Endothelial cell (in vitro differentiated cells): ENCODE results near the gene ZNF232. TPM values are rescaled to one million over a fixed set of nuclear protein-coding genes. Genes with fewer than 3 reads are reported as not detected.
"Not testable (repeated sequence)": the region's sequence is repeated elsewhere in the genome, so short reads cannot be mapped to it uniquely, and the experiment has no call there.

Experiments used
- DNase-seq: peaks from one replicate; pipeline ENCODE4 v3.0.0; 2021; ENCODE audit warnings: low spot score
- H3K27ac Mint-ChIP-seq: one replicate; pipeline ENCODE4 v1.8.0; 2021; ENCODE audit warnings: mixed read lengths, inconsistent platforms; ENCODE audit not compliant: unreplicated experiment
- H3K27me3 Mint-ChIP-seq: one replicate; pipeline ENCODE4 v1.8.0; 2021; ENCODE audit warnings: mild to moderate bottlenecking, moderate library complexity, mixed read lengths, inconsistent platforms; ENCODE audit not compliant: unreplicated experiment
- H3K36me3 Mint-ChIP-seq: one replicate; pipeline ENCODE4 v1.8.0; 2021; ENCODE audit warnings: mild to moderate bottlenecking, low read depth, mixed read lengths, inconsistent platforms; ENCODE audit not compliant: unreplicated experiment
- H3K4me1 Mint-ChIP-seq: one replicate; pipeline ENCODE4 v1.8.0; 2021; ENCODE audit warnings: mild to moderate bottlenecking, mixed read lengths, inconsistent platforms; ENCODE audit not compliant: unreplicated experiment
- H3K4me3 Mint-ChIP-seq: one replicate; pipeline ENCODE4 v1.8.0; 2021; ENCODE audit warnings: mild to moderate bottlenecking, mixed read lengths, inconsistent platforms; ENCODE audit not compliant: unreplicated experiment
- H3K9me3 Mint-ChIP-seq: one replicate; pipeline ENCODE4 v1.8.0; 2021; ENCODE audit warnings: mixed read lengths, inconsistent platforms; ENCODE audit not compliant: unreplicated experiment
- long read RNA-seq: library from polyadenylated mRNA; unstranded; transcript quantifications from one replicate; pipeline ENCODE4 v2.0.0, GENCODE V29; 2020; ENCODE audit not compliant: unreplicated experiment
- total RNA-seq: library from RNA; stranded (reverse); fragmentation: NEBNext Ultra II Directional; extraction: Animal tissue kit (Norgen Biotek cat#: 25700); gene quantifications from one replicate; pipeline ENCODE4 v1.2.1, GENCODE V29; 2021; ENCODE audit not compliant: unreplicated experiment
- TF ChIP-seq, protein P1 (sequence below): fragments of 200-600 bp; sonication (generic); IDR thresholded peaks from one replicate; pipeline ENCODE4 v1.5.0; 2021; ENCODE audit warnings: antibody characterized with exemption; ENCODE audit not compliant: unreplicated experiment

Gene ZNF232
- 43.0 TPM for total RNA-seq
- long read RNA-seq, partial matches to known transcripts: 4 of 18 reads
- long read RNA-seq, other reads (novel, unspliced or antisense): 14 of 18 reads

DNA sequence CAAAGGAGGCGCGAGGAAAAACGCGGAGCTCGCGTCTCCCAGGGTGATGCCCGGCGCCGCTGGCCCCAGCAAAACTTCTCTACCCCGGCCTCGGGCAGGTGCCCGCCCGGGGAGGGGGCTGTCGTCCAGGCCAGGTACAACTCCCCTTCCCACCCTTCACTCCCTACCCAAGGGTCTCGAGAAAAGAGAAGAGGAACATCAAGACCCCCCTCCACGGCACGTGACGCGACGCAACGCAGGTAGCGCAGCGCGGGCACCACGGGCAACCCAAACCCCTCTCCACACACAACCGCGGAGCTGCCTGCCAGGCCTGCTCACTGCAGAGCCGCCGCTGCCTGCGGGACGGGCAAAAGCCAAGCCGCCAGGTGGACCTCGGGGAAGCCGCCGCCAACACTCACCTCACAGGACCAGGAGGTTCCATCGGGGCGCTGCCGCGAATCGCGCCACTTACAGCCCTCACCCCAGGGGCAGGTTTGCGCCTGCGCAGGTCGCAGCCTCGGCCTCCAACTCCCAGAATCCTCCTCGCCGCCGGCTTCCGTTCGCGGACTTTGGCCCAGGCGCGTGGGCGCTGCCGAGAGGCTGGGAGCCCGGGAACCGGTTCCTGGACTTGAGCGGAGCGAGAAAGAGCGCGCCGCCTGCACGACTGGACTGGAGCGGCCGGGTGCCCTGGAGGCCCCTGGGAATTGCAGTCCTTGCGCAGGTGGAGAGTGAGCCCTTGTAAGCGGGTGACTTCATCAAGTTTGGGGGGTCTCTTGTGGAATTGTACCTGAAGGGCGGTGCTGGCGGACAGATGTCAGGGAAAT lies at the start of gene ZNF232:
TSS of gene ZNF232 (minus strand) at position 477 of the 803 bp plus-strand sequence. CDS start at position 421, 56 bp downstream.
- TF ChIP-seq, protein P1, sequence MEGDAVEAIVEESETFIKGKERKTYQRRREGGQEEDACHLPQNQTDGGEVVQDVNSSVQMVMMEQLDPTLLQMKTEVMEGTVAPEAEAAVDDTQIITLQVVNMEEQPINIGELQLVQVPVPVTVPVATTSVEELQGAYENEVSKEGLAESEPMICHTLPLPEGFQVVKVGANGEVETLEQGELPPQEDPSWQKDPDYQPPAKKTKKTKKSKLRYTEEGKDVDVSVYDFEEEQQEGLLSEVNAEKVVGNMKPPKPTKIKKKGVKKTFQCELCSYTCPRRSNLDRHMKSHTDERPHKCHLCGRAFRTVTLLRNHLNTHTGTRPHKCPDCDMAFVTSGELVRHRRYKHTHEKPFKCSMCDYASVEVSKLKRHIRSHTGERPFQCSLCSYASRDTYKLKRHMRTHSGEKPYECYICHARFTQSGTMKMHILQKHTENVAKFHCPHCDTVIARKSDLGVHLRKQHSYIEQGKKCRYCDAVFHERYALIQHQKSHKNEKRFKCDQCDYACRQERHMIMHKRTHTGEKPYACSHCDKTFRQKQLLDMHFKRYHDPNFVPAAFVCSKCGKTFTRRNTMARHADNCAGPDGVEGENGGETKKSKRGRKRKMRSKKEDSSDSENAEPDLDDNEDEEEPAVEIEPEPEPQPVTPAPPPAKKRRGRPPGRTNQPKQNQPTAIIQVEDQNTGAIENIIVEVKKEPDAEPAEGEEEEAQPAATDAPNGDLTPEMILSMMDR: no peak
- Mint-ChIP-seq H3K36me3 (peaks cover 35% of the 10 kb centered on the region), H3K27ac (peak within 1 kb of the TSS; percentile 92), H3K4me3 (peak within 1 kb of the TSS; percentile 93), H3K27me3 (peaks cover 5% of the 10 kb centered on the region), H3K9me3 (no peaks in the 10 kb centered on the region), H3K4me1 (peaks cover 8% of the 10 kb centered on the region)
- DNase-seq: peak; percentile 96

DNA sequence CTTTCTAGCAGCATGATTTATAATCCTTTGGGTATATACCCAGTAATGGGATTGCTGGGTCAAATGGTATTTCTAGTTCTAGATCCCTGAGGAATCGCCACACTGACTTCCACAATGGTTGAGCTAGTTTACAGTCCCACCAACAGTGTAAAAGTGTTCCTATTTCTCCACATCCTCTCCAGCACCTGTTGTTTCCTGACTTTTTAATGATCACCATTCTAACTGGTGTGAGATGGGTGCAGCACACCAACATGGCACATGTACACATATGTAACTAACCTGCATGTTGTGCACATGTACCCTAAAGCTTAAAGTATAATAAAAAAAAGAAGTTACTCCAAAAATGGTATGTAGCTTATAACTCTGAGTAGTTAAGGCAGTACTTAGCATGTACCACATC lies 49.0 kb upstream of the ZNF232 start:
- not testable (repeated sequence) for H3K36me3 Mint-ChIP-seq, H3K9me3 Mint-ChIP-seq, H3K4me3 Mint-ChIP-seq, H3K4me1 Mint-ChIP-seq, DNase-seq, H3K27ac Mint-ChIP-seq, H3K27me3 Mint-ChIP-seq

DNA sequence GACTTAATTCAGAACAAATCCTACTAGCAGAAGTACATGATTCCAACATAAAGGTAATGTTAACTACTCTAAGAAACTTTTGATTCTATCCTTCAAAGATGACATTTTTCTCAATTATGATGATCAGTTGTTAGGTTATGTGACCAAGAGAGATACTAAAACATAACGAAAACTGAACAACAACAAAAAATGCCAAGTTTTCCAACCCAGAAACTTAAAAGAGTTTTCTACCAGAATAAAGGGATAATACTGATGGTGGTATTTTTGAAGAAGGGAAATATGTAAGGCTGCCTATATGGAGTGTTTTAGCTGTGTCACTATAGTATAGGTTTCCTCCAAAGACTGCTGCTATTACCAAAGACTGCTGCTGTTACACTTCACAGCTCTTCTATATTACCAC lies 34.4 kb upstream of the ZNF232 start:
- H3K27me3 Mint-ChIP-seq, H3K36me3 Mint-ChIP-seq, DNase-seq, H3K4me1 Mint-ChIP-seq, H3K4me3 Mint-ChIP-seq, H3K27ac Mint-ChIP-seq, H3K9me3 Mint-ChIP-seq: not testable (repeated sequence)

DNA sequence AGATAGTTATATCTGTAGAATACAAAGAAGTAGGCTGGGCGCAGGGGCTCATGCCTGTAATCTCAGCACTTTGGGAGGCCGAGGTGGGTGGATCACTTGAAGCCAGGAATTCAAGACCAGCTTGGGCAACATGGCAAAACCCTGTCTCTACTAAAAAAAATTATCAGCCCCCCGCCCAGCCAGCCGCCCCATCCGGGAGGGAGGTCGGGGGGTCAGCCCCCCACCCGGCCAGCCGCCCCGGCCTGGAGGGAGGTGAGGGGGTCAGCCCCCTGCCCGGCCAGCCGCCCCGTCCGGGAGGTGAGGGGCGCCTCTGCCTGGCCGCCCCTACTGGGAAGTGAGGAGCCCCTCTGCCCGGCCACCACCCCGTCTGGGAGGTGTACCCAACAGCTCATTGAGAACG lies 31.2 kb upstream of the ZNF232 start:
- H3K9me3 Mint-ChIP-seq, H3K36me3 Mint-ChIP-seq, H3K27me3 Mint-ChIP-seq, DNase-seq, H3K4me3 Mint-ChIP-seq, H3K4me1 Mint-ChIP-seq, H3K27ac Mint-ChIP-seq: not testable (repeated sequence)

DNA sequence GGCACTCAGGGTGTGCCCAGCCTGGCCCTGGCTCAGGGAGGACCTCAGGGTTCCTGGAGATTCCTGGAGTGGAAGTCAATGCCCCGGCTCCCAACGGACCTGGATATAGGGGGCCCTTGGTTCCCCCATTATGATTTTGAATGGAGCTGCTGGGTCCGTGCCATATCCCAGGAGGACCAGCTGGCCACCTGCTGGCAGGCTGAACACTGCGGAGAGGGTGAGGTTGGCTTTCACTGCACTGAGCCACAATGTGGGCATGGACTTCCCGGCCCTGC lies 27.7 kb upstream of the ZNF232 start:
- Mint-ChIP-seq H3K36me3 (peaks cover 6% of the 10 kb centered on the region), H3K27ac (no peak overlapping the region), H3K4me3 (no peak overlapping the region), H3K27me3 (peaks cover 4% of the 10 kb centered on the region), H3K9me3 (no peaks in the 10 kb centered on the region), H3K4me1 (no peaks in the 10 kb centered on the region)
- TF ChIP-seq, protein P1: no peak
- DNase-seq: no peak

DNA sequence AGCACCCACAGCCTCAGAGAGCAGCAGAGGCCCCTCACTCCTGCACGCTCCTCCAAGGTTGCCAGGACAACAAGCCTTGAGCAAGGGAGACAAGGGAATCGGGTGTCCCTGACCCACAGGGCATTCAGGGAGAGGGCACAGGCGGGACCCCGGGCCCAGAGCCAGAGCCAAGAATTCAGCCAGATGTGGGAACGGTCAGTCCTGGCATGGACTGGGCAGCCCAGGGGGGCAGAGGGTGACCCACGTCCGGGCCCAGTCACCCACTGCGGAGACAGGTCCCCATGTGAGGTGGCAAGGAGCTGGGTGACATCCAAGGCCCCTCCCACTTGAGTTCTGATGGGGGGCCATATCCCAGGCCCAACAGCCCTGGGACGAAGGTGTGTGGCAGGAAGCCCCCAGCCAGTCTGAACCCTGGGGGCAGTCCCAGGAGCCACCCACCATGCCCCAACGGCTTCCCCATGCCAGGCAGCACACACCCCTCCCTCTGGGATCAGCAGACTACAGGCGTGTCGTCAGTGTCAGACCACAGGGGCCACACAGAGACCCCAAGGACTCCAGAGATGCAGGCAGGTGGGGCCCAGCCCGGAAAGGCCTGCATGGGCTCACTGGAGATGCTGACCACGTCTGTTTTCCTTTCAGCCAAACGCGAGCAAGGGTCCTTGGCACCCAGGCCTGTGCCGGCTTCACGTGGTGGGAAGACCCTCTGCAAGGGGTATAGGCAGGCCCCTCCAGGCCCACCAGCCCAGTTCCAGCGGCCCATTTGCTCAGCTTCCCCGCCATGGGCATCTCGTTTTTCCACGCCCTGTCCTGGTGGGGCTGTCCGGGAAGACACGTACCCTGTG lies 27.2 kb upstream of the ZNF232 start:
- no peak for DNase-seq
- Mint-ChIP-seq H3K27ac (no peak overlapping the region), H3K27me3 (peaks cover 5% of the 10 kb centered on the region), H3K4me3 (no peak overlapping the region), H3K9me3 (no peaks in the 10 kb centered on the region), H3K36me3 (peaks cover 6% of the 10 kb centered on the region), H3K4me1 (no peaks in the 10 kb centered on the region)
- TF ChIP-seq, protein P1: no peak

DNA sequence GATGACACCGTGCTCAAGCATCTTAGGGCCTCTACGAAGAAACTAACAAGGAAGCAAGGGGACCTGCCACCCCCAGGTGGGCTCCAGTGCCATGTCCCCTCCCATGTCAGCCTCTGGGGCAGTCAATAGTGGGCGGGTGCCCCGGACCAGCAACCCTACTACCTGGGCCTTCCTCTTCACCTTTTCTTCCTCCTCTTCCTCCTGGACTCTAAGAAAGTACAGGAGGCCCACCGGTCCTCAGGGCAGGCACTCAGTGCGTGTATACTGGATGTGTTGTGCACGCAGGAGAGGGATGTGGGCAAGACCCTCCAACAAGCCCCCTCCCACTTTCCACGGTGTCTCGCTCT lies 26.5 kb upstream of the ZNF232 start:
- H3K4me1 Mint-ChIP-seq, H3K36me3 Mint-ChIP-seq, H3K4me3 Mint-ChIP-seq, H3K9me3 Mint-ChIP-seq, DNase-seq, H3K27ac Mint-ChIP-seq, H3K27me3 Mint-ChIP-seq: not testable (repeated sequence)

DNA sequence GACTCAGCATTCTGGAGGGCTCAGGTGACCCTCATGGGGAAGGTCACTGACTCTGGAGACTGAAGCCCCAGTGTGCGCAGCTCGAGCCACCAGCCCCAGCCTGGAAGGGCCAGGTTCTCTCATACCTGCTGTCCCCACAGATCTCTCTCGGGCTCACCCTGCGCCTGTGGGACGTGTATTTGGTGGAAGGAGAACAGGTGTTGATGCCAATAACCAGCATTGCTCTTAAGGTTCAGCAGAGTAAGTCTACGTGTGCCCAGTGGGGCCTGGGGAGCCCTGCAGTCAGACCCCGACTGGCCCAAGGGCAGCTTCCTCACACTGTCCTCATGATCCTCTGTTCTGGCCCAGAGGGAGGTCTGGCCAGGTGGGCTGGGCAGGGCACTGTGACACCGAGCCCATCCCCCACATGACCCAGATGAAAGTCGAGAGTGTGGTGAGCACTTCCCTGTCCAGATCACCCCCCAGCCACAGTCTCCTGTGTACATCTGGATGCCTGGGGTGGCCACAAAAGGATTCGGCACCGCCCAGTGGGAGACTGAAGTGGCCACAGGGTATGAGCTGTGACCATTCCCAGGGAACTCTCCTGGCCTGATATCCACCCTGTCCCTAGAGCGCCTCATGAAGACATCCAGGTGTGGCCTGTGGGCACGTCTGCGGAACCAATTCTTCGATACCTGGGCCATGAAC lies 26.0 kb upstream of the ZNF232 start:
- not testable (repeated sequence) for H3K36me3 Mint-ChIP-seq, H3K4me1 Mint-ChIP-seq, H3K9me3 Mint-ChIP-seq, H3K27me3 Mint-ChIP-seq, H3K27ac Mint-ChIP-seq, H3K4me3 Mint-ChIP-seq, DNase-seq
